Stimulated activated CD4-positive, alpha-beta T cell treated with anti-CD3 and anti-CD28 coated beads, TNF-alpha, amount 100 ng/mL, for 48 hours (primary cell): ENCODE measurements around the gene ZNF354B.
"Not testable (repeated sequence)": the region's sequence is repeated elsewhere in the genome, so short reads cannot be mapped to it uniquely, and the experiment has no call there.

ENCODE experiments used
- DNase-seq, 3 donors: peaks; one replicate each; pipeline ENCODE4 v3.0.0-alpha.2; 2020; ENCODE audit warnings: low read depth in 3 of 3

The ZNF354B gene

GRCh38 chr5:178859625-178860521 is at the start of gene ZNF354B:
TSS of gene ZNF354B (plus strand) at chr5:178859953. CDS start at chr5:178861048, 1,095 bp downstream.
- DNase-seq, result peak; percentile 61 to 79 (median 73)

- no peak for DNase-seq
Measured at GRCh38 chr5:178817506-178817905, 42.2 kb upstream of the ZNF354B start.

GRCh38 chr5:178818094-178818493 is 41.7 kb upstream of the ZNF354B start:
- no peak for DNase-seq

- no peak for DNase-seq
Measured at GRCh38 chr5:178820001-178820400, 39.8 kb upstream of the ZNF354B start.

- no peak for DNase-seq
Measured at GRCh38 chr5:178825444-178825843, 34.3 kb upstream of the ZNF354B start.

GRCh38 chr5:178826216-178826615 is 33.5 kb upstream of the ZNF354B start:
- no peak for DNase-seq

GRCh38 chr5:178827636-178828035 is 32.1 kb upstream of the ZNF354B start:
- no peak for DNase-seq

GRCh38 chr5:178831049-178831448 is 28.7 kb upstream of the ZNF354B start:
- DNase-seq, result no peak

GRCh38 chr5:178832618-178833201 is 27.0 kb upstream of the ZNF354B start:
- no peak for DNase-seq

- DNase-seq, result no peak
Measured at GRCh38 chr5:178836628-178837027, 23.1 kb upstream of the ZNF354B start.

GRCh38 chr5:178838695-178839318 is 20.9 kb upstream of the ZNF354B start:
- not testable (repeated sequence) for DNase-seq

- DNase-seq, result peak; percentile 20 to 25 (median 24)
Measured at GRCh38 chr5:178839319-178839704, 20.4 kb upstream of the ZNF354B start.

- not testable (repeated sequence) for DNase-seq
Measured at GRCh38 chr5:178840399-178840798, 19.4 kb upstream of the ZNF354B start.

- DNase-seq, result no peak
Measured at GRCh38 chr5:178849316-178849715, 10.4 kb upstream of the ZNF354B start.

GRCh38 chr5:178851951-178852350 is 7.8 kb upstream of the ZNF354B start:
- no peak for DNase-seq

- no peak for DNase-seq
Measured at GRCh38 chr5:178854284-178854683, 5.5 kb upstream of the ZNF354B start.

- not testable (repeated sequence) for DNase-seq
Measured at GRCh38 chr5:178860615-178861014, 862 bp downstream of the ZNF354B start.

GRCh38 chr5:178861627-178862026 is 1.9 kb downstream of the ZNF354B start:
- no peak for DNase-seq

GRCh38 chr5:178866946-178867345 is 7.2 kb downstream of the ZNF354B start:
- no peak for DNase-seq

- no peak for DNase-seq
Measured at GRCh38 chr5:178869577-178869976, 9.8 kb downstream of the ZNF354B start.

- no peak for DNase-seq
Measured at GRCh38 chr5:178870411-178870810, 10.7 kb downstream of the ZNF354B start.

GRCh38 chr5:178872302-178872701 is 12.5 kb downstream of the ZNF354B start:
- no peak for DNase-seq
